ENCODE results near the gene C16orf74. TPM values are rescaled to one million over a fixed set of nuclear protein-coding genes. Genes with fewer than 3 reads are reported as not detected.
A peak's percentile ranks its signal among the peaks of the same experiment; 100 is the strongest.

C16orf74 gene
- total and polyA plus RNA-seq, 2 of the 13 experiments (the other 11 are each of a cell fraction or from before 2014, with no cell fraction given): 0.13 to 0.29 TPM

- no peak for TF ChIP-seq MAF1 (CRISPR knock-in tag; IDR thresholded peaks at IDR 0.05; ENCODE audit: borderline replicate concordance)
- TF ChIP-seq TP53 (CRISPR knock-in tag; conservative IDR thresholded peaks at IDR 0.05): no peak
- TF ChIP-seq HMGXB3 (CRISPR knock-in tag; IDR thresholded peaks at IDR 0.05; ENCODE audit: borderline replicate concordance): no peak
- no peak for TF ChIP-seq U2AF2 (IDR thresholded peaks at IDR 0.05; ENCODE audit: low read depth, low read length)
- TF ChIP-seq AGO2 (optimal IDR thresholded peaks at IDR 0.05; ENCODE audit: low read depth, low read length): no peak
- no peak for TF ChIP-seq ZBTB2 (CRISPR knock-in tag; IDR thresholded peaks at IDR 0.05; ENCODE audit: low read depth)
- TF ChIP-seq AKNA (CRISPR knock-in tag; IDR thresholded peaks at IDR 0.05; ENCODE audit: borderline replicate concordance): no peak
- TF ChIP-seq ZNF281 (CRISPR knock-in tag; IDR thresholded peaks at IDR 0.05; ENCODE audit: borderline replicate concordance): peak; percentile 44; the same call in 1 of the 2 replicates
- TF ChIP-seq ATF3 (CRISPR knock-in tag; IDR thresholded peaks at IDR 0.05): no peak
- no peak for TF ChIP-seq MED13 (CRISPR knock-in tag; IDR thresholded peaks at IDR 0.05)
- TF ChIP-seq SIX4 (CRISPR knock-in tag; IDR thresholded peaks at IDR 0.05): no peak
- no peak for TF ChIP-seq HNF4G (IDR thresholded peaks at IDR 0.05; ENCODE audit: borderline replicate concordance, low read depth, low read length)
- no peak for TF ChIP-seq HNF4G (CRISPR knock-in tag; IDR thresholded peaks at IDR 0.05; ENCODE audit: borderline replicate concordance, low read depth)
- TF ChIP-seq ZNF44 (CRISPR knock-in tag; IDR thresholded peaks at IDR 0.05): no peak
Measured at GRCh38 chr16:85800321-85800669, 49.4 kb upstream of the C16orf74 start (continued).
